Inflammatory macrophage treated with lipopolysaccharide for 1 hour (primary cell): ENCODE results near the gene CASP3.
"Not testable (repeated sequence)": the region's sequence is repeated elsewhere in the genome, so short reads cannot be mapped to it uniquely, and the experiment has no call there.

ENCODE experiments used
- DNase-seq, 2 donors: peaks; one replicate each; pipeline ENCODE4 v3.0.0-alpha.2; 2020 to 2022

The CASP3 gene

DNA sequence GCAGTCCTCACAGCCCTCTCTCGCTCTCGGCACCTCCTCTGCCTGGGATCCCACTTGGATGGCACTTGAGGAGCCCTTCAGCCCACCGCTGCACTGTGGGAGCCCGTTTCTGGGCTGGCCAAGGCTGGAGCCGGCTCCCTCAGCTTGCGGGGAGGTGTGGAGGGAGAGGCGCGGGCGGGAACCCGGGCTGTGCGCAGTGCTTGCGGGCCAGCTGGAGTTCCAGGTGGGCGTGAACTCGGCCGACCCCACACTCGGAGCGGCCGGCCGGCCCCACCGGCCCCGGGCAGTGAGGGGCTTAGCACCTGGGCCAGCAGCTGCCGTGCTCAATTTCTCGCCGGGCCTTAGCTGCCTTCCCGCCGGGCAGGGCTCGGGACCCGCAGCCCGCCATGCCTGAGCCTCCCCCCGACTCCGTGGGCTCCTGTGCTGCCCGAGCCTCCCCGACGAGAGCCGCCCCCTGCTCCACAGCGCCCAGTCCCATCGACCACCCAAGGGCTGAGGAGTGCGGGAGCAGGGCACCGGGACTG lies 57.4 kb downstream of the CASP3 start:
- DNase-seq: not testable (repeated sequence)

DNA sequence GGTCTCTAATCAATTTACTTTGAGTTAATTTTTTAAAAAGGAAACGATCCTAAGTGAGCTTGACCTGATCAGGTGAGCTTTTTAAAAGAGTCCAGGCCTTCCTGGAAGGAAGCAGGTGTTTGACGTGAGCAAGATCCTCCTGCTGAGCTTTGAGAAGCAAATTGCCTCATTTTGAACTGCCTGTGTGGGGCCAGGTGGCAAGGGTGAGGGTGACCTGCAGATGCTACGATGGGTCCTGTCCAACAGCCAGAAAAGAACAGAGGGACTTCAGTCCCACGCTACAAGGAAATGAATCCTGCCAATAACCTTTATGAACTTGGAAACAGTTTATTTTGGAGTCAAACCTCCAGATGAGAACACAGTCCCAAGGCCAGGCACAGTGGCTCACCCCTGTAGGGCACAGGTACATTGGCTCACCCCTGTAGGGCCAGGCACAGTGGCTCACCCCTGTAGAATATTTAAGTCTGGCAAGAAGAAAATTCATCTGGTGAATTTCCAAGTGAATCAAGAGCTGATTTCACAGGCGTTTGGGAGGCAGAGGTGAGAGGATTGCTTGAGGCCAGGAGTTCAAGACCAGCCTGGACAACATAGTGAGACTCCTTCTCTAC lies 58.1 kb downstream of the CASP3 start:
- no peak for DNase-seq

DNA sequence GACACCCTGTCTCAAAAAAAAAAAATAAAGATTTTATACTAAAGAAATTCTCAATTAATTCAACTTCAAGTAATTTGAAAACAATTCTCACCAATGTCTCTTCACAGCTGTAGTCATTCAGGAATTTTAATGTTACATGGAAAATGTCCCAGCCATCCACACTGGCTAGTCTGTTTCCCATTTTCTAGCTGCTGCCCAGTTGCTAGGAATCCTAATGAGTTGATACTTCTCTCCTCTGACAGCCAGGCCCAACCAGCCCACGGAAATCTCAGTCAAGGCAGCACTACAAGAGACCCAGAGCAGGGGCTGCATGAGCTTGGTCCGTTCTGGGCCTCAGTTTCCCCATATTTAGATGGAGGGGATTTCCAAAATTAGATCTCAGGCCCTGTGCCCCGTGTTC lies 59.1 kb downstream of the CASP3 start:
- DNase-seq: no peak

DNA sequence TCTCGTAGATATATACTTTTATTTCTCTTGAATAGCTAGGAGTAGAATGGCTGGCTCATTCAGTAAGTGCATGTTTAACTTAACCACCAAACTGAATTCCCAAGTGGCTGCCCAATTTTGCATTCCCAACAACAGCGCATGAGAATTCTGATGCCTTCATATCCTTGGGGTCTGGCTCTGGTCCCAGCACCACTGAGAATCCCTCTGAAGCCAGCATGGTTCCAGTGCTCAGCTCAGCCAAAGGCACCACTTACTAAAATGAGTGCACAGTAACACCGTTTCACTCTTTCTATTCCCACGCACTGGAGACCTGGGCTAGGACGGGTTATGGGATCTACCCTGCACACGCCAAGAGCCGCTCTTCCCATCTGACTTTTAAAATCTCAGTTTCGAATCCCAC lies 60.4 kb downstream of the CASP3 start:
- DNase-seq: no peak

DNA sequence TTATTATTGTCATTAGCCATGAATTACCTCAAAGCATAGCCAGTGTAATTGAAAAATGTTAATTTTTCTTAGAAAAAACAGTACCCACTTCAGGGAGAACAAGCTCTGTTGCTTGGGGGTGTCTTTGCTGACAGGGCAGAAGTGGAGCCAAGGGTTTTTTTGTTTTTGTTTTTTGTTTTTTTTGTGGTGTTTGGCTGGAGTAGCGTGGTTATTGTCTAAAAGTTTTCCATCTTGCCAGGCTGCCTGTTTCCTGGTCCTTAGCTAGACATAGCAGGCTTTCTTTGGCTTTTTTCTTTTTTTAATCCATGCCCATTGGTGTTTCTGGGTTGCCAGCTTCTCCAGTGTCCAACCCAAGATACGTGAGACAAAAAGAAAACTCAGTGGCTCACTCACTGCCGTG lies 61.5 kb downstream of the CASP3 start:
- no peak for DNase-seq

DNA sequence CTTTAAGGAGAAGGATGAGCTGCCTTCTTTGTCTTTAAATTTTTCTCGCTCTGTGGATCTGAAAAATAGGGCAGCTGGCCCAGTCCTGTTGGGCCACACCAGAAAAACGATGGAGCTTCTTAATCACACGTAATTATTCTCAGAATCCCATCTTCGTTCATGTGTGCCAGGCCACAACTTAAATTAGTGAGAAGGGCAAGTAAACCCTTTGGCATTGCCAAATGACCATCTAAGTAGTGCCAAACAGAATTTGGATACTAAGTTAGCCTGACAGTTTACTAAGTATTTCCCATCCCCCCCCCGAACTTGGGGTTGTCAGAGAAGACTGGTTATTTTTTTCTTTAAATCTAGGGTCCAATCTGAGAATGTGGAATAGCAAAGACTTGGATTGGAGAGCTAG lies 62.0 kb downstream of the CASP3 start:
- DNase-seq: no peak

DNA sequence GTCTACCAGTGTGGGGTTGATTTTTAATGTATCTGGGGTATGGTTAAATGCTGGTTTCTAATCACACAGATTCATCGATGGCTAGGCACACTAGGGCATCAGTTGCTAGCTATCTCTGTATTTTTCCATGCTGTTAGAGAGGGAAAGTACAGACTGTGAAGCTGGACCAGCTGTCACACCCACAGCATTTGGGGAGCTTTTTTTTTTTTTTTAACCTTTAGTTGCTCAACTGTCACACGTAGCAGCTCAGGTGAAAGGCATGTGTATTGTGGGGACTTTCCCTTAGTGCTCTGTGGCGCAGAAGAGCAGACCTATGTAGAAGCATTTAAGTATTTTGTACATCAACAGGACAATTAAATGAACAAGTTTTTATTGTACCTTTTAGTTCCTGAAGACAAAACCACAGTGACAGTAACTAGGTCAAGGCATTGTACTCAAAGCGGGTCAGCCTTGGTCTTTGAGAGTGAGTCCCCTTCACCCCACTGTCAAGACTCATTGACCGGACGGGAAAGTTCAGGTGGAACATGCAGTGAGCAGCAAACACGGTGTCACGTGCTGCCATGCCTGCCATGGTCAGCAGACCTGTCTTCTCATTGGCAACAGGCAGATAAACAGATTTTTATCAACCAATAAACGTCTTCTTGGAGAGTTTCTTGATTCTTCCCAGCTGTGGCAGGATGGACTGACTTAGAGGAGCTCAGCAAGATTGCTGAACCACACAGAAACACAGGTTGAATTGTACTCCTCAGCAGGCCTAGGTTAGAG lies 65.3 kb downstream of the CASP3 start:
- no peak for DNase-seq
